ENCODE measurements around the gene KCNIP3. TPM values are rescaled to one million over a fixed set of nuclear protein-coding genes. Genes with fewer than 3 reads are reported as not detected.
A peak's percentile ranks its signal among the peaks of the same experiment; 100 is the strongest.

Gene KCNIP3
- total RNA-seq, 4 donors from 2014 or later = 5.2 to 20.4 (median 11.4) TPM

DNA sequence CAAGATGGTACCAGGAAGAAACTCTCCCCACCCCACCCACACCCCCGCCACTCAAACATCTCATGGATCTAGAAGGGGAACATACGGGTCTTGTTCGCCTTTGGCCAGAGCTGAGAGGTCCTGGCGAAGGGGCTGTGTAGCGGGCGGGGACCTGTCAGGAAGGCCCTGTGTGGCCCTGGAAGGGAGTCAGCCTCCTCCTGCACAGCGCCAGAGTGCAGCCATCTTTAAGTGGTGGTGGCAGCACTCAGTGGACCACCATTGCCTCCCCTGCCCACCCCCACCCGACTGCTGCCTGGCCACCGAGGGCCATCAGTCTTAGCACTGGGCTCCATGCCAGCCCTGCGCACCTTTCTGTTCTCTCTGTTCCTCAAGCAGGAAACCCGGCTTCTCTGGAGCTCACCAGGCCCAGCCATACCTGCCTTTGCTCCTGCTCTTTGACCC is 93.8 kb downstream of the KCNIP3 start:
- DNase-seq (ENCODE audit: low spot score in 2 of 2) = no peak
- no peak overlapping the region for H3K4me3 ChIP-seq (ENCODE audit: low read depth, poor library complexity, severe bottlenecking)
- TF ChIP-seq POLR2A (IDR thresholded peaks at IDR 0.05) (no peak), CTCF (IDR thresholded peaks at IDR 0.05) (no peak)
- intact Hi-C loops (cut with DNase I; ENCODE audit: low total_unique reads) = no loop called here
- WGBS, 2 donors = 88 to 96% methylated on average over 8 to 11 of the region's 11 CpGs

- TF ChIP-seq POLR2A (IDR thresholded peaks at IDR 0.05) (no peak), CTCF (IDR thresholded peaks at IDR 0.05) (no peak)
- 67 to 77% methylated on average over 7 to 8 of the region's 8 CpGs for WGBS, 2 donors
- intact Hi-C loops (cut with DNase I; ENCODE audit: low total_unique reads) = no loop called here
- no peak overlapping the region for H3K4me3 ChIP-seq (ENCODE audit: low read depth, poor library complexity, severe bottlenecking)
- DNase-seq (ENCODE audit: low spot score in 2 of 2) = peak in 1 of 2 donors; percentile 57
These were observed 94.6 kb downstream of the KCNIP3 start for GRCh38 chr2:95391641-95392310.

- TF ChIP-seq POLR2A (IDR thresholded peaks at IDR 0.05) = no peak
- TF ChIP-seq CTCF (IDR thresholded peaks at IDR 0.05) = no peak
- peak in 1 of 2 donors; percentile 62 for DNase-seq (ENCODE audit: low spot score in 2 of 2)
- 87 to 89% methylated on average over 6 of the region's 6 CpGs for WGBS, 2 donors
- no peak overlapping the region for H3K4me3 ChIP-seq (ENCODE audit: low read depth, poor library complexity, severe bottlenecking)
- intact Hi-C loops (cut with DNase I; ENCODE audit: low total_unique reads) = no loop called here
These were observed 95.2 kb downstream of the KCNIP3 start for GRCh38 chr2:95392320-95392719.

- no peak for DNase-seq (ENCODE audit: low spot score in 2 of 2)
- intact Hi-C loops (cut with DNase I; ENCODE audit: low total_unique reads) = no loop called here
- WGBS, 2 donors = 89 to 92% methylated on average over 8 of the region's 8 CpGs
- TF ChIP-seq CTCF (IDR thresholded peaks at IDR 0.05) = no peak
- no peak for TF ChIP-seq POLR2A (IDR thresholded peaks at IDR 0.05)
- H3K4me3 ChIP-seq (ENCODE audit: low read depth, poor library complexity, severe bottlenecking) = no peak overlapping the region
These were observed 95.7 kb downstream of the KCNIP3 start for GRCh38 chr2:95392730-95393455.

- intact Hi-C loops (cut with DNase I; ENCODE audit: low total_unique reads) = no loop called here
- H3K4me3 ChIP-seq (ENCODE audit: low read depth, poor library complexity, severe bottlenecking) = no peak overlapping the region
- DNase-seq (ENCODE audit: low spot score in 2 of 2) = no peak
- whole genome bisulfite sequencing, 2 donors = 88 to 93% methylated on average over 6 of the region's 6 CpGs
- TF ChIP-seq POLR2A (IDR thresholded peaks at IDR 0.05) (no peak), CTCF (IDR thresholded peaks at IDR 0.05) (no peak)
These were observed 96.8 kb downstream of the KCNIP3 start for GRCh38 chr2:95393901-95394300.

All from lower leg skin (tissue), 4 donors.